ENCODE measurements around the gene FABP1.

The FABP1 gene

GRCh38 chr2:88137833-88138232 lies 10.0 kb upstream of the FABP1 start:
- Histone ChIP-seq H3K4me1 (ENCODE audit: insufficient read depth, low read length) (no peaks in the 10 kb centered on the region), H3K4me3 (ENCODE audit: low read length) (no peak overlapping the region), H3K27me3 (ENCODE audit: insufficient read depth, low read length) (no peaks in the 10 kb centered on the region), H3K27ac (ENCODE audit: low read depth, low read length) (no peak overlapping the region), H3K36me3 (ENCODE audit: insufficient read depth, low read length) (no peaks in the 10 kb centered on the region), H3K9me3 (ENCODE audit: insufficient read depth, low read depth, low read length) (no peaks in the 10 kb centered on the region), H3K9ac (ENCODE audit: low read depth, low read length) (no peak overlapping the region)
- 90% methylated on average over 4 of the region's 4 CpGs for WGBS

- no peak overlapping the region for H3K27ac ChIP-seq (ENCODE audit: low read depth, low read length)
- no peak overlapping the region for H3K4me3 ChIP-seq (ENCODE audit: low read length)
- no peak overlapping the region for H3K9ac ChIP-seq (ENCODE audit: low read depth, low read length)
- 92% methylated on average over 4 of the region's 4 CpGs for WGBS
- H3K27me3 ChIP-seq (ENCODE audit: insufficient read depth, low read length), result no peaks in the 10 kb centered on the region
- H3K36me3 ChIP-seq (ENCODE audit: insufficient read depth, low read length), result no peaks in the 10 kb centered on the region
- no peaks in the 10 kb centered on the region for H3K9me3 ChIP-seq (ENCODE audit: insufficient read depth, low read depth, low read length)
- H3K4me1 ChIP-seq (ENCODE audit: insufficient read depth, low read length), result no peaks in the 10 kb centered on the region
These were observed 9.0 kb upstream of the FABP1 start for GRCh38 chr2:88136817-88137216.

- H3K4me3 ChIP-seq (ENCODE audit: low read length), result no peak overlapping the region
These were observed 6.0 kb upstream of the FABP1 start for GRCh38 chr2:88133875-88134274.

GRCh38 chr2:88131999-88132368 lies 4.1 kb upstream of the FABP1 start:
- H3K27me3 ChIP-seq (ENCODE audit: insufficient read depth, low read length), result no peaks in the 10 kb centered on the region
- no peaks in the 10 kb centered on the region for H3K9me3 ChIP-seq (ENCODE audit: insufficient read depth, low read depth, low read length)
- 94% methylated on average over 3 of the region's 3 CpGs for WGBS
- no peak overlapping the region for H3K9ac ChIP-seq (ENCODE audit: low read depth, low read length)
- no peak overlapping the region for H3K27ac ChIP-seq (ENCODE audit: low read depth, low read length)
- no peaks in the 10 kb centered on the region for H3K4me1 ChIP-seq (ENCODE audit: insufficient read depth, low read length)
- no peak overlapping the region for H3K4me3 ChIP-seq (ENCODE audit: low read length)
- no peaks in the 10 kb centered on the region for H3K36me3 ChIP-seq (ENCODE audit: insufficient read depth, low read length)

More at GRCh38 chr2:88133875-88134274, 6.0 kb upstream of the FABP1 start:
- Histone ChIP-seq H3K4me1 (ENCODE audit: insufficient read depth, low read length) (no peaks in the 10 kb centered on the region), H3K9ac (ENCODE audit: low read depth, low read length) (no peak overlapping the region), H3K27me3 (ENCODE audit: insufficient read depth, low read length) (no peaks in the 10 kb centered on the region), H3K27ac (ENCODE audit: low read depth, low read length) (no peak overlapping the region), H3K36me3 (ENCODE audit: insufficient read depth, low read length) (no peaks in the 10 kb centered on the region), H3K9me3 (ENCODE audit: insufficient read depth, low read depth, low read length) (no peaks in the 10 kb centered on the region)
- WGBS, result 97% methylated on average over 3 of the region's 3 CpGs

GRCh38 chr2:88131201-88131998 lies 3.5 kb upstream of the FABP1 start:
- 93% methylated on average over 8 of the region's 9 CpGs for WGBS
- Histone ChIP-seq H3K27me3 (ENCODE audit: insufficient read depth, low read length) (no peaks in the 10 kb centered on the region), H3K9ac (ENCODE audit: low read depth, low read length) (no peak overlapping the region), H3K4me1 (ENCODE audit: insufficient read depth, low read length) (no peaks in the 10 kb centered on the region), H3K36me3 (ENCODE audit: insufficient read depth, low read length) (no peaks in the 10 kb centered on the region), H3K4me3 (ENCODE audit: low read length) (no peak overlapping the region), H3K9me3 (ENCODE audit: insufficient read depth, low read depth, low read length) (no peaks in the 10 kb centered on the region), H3K27ac (ENCODE audit: low read depth, low read length) (no peak overlapping the region)

DNA sequence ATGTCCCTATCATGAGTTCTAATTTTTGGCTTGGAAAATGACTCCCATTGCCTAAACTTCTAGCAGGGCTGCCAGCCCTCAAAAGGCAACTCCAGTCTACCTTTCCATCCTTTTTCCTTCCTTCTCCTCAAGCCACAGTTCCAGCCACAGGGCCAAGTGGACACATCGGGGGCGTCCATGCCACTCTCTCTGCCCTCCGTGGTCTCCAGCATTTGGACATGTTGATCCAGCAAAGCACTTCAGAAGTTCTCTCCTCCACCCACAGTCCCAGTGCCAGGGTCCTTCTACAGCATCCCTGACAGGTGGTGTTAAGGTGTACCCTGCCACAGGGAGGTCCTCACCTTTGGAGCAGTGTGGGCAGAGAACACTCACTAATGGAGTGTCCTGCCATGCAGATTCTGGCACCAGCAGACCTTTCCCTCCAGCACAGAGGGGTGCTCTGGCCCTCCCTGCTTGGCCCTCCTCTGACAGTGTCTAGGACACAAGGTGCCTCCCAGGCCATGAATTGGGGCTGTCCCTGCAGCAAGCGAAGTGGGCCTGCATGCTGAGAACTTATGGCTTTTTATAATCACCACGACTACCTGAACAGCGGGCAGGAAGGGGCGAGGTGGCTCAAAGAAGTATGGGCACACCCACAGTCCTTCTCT lies 1.6 kb upstream of the FABP1 start:
- no peaks in the 10 kb centered on the region for H3K36me3 ChIP-seq (ENCODE audit: insufficient read depth, low read length)
- 96% methylated on average over 7 of the region's 7 CpGs for WGBS
- no peaks in the 10 kb centered on the region for H3K27me3 ChIP-seq (ENCODE audit: insufficient read depth, low read length)
- H3K4me1 ChIP-seq (ENCODE audit: insufficient read depth, low read length), result no peaks in the 10 kb centered on the region
- no peaks in the 10 kb centered on the region for H3K9me3 ChIP-seq (ENCODE audit: insufficient read depth, low read depth, low read length)
- no peak overlapping the region for H3K9ac ChIP-seq (ENCODE audit: low read depth, low read length)
- H3K4me3 ChIP-seq (ENCODE audit: low read length), result no peak overlapping the region
- no peak overlapping the region for H3K27ac ChIP-seq (ENCODE audit: low read depth, low read length)

DNA sequence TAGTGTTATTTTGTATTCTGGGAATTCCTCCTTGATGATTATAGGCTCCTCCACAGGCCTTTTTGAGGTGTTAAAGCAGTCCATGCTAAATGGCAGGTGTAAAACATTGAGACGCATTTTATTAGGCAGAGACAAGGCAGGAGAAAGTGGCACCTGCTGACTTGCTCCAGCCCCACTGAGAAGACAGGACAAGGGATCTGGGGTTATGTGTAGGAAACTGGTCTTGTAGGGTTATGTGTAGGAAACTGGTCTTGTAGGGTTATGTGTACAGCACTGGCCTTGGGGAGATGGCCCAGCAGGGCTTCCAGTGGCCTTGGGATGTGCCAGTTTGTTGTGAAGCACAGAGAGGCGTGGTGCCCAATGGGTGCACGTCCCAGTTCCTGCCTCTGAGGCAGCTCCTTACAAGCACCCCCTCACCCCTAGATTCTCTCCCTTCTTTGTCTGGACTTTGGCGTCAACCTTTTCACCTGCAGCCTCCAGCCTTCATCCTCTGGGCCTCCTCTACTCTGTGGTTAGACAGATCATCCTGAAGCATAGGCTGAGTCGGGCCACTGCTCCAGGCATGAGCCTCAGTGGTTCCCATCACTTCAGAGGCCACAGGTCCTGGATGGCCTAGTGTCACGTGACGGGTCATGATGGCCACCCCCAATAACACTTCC lies 921 bp upstream of the FABP1 start:
- 94% methylated on average over 7 of the region's 7 CpGs for WGBS
- H3K4me1 ChIP-seq (ENCODE audit: insufficient read depth, low read length), result no peaks in the 10 kb centered on the region
- H3K36me3 ChIP-seq (ENCODE audit: insufficient read depth, low read length), result no peaks in the 10 kb centered on the region
- no peaks in the 10 kb centered on the region for H3K27me3 ChIP-seq (ENCODE audit: insufficient read depth, low read length)
- no peak overlapping the region for H3K27ac ChIP-seq (ENCODE audit: low read depth, low read length)
- H3K9me3 ChIP-seq (ENCODE audit: insufficient read depth, low read depth, low read length), result no peaks in the 10 kb centered on the region
- no peak overlapping the region for H3K9ac ChIP-seq (ENCODE audit: low read depth, low read length)
- H3K4me3 ChIP-seq (ENCODE audit: low read length), result no peak overlapping the region

DNA sequence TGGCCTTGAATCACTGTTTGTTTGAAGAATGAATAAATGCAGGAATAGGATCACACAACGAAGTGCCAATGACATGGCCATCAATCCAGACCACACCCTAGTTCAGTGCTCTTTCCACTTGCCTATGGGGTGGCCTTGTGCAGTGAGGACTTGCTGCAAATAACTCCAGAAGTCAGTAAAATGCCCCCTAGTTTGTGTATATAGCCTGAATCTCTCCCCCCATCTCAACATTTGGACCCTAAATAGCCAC lies 299 bp downstream of the FABP1 start:
- WGBS, result 88% methylated on average over 1 of the region's 1 CpG
- no peak overlapping the region for H3K9ac ChIP-seq (ENCODE audit: low read depth, low read length)
- no peak overlapping the region for H3K4me3 ChIP-seq (ENCODE audit: low read length)
- H3K36me3 ChIP-seq (ENCODE audit: insufficient read depth, low read length), result no peaks in the 10 kb centered on the region
- H3K27ac ChIP-seq (ENCODE audit: low read depth, low read length), result no peak overlapping the region
- no peaks in the 10 kb centered on the region for H3K9me3 ChIP-seq (ENCODE audit: insufficient read depth, low read depth, low read length)
- no peaks in the 10 kb centered on the region for H3K27me3 ChIP-seq (ENCODE audit: insufficient read depth, low read length)
- H3K4me1 ChIP-seq (ENCODE audit: insufficient read depth, low read length), result no peaks in the 10 kb centered on the region

- Histone ChIP-seq H3K9me3 (ENCODE audit: insufficient read depth, low read depth, low read length) (no peaks in the 10 kb centered on the region), H3K27me3 (ENCODE audit: insufficient read depth, low read length) (no peaks in the 10 kb centered on the region), H3K4me1 (ENCODE audit: insufficient read depth, low read length) (no peaks in the 10 kb centered on the region), H3K27ac (ENCODE audit: low read depth, low read length) (no peak overlapping the region), H3K36me3 (ENCODE audit: insufficient read depth, low read length) (no peaks in the 10 kb centered on the region), H3K9ac (ENCODE audit: low read depth, low read length) (no peak overlapping the region), H3K4me3 (ENCODE audit: low read length) (no peak overlapping the region)
- WGBS, result 94% methylated on average over 3 of the region's 3 CpGs
These were observed 857 bp downstream of the FABP1 start for GRCh38 chr2:88126772-88127637.

DNA sequence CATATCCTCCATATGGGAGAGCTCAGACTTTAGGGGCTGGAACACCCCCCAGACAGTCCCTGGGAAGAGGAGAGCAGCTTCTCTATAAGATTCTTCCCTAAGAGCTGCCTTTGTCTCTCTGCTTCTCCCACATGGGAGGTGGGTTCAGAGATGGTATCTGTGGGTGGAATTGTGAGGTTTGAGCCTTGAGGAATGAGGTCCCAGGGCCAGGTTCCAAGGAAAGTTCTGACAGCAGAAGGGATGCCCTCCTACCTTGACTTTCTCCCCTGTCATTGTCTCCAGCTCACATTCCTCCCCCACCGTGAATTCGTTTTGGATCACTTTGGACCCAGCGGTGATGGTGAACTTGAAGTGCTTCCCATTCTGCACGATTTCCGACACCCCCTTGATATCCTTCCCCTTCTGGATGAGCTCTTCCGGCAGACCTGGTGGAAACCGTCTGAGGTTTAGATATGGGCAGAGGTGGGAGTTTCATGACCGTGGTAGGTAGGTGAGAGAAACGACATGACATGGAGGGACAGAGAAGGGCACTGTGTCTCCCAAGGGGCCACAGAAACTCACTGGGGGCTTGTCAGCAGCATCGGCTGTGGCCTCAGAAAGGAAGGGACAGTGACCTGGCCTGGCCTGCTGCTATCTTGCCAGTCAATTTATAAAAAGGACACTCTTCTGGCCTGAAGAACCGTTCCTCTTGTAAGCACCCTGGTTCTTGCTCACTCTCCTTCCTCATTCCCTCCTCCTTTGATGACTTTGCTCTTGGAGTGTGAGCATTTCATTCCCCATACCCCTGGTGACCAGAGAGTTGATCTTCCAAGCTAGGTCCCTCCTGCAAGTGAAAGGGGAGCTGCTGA lies 1.7 kb downstream of the FABP1 start:
- Histone ChIP-seq H3K9ac (ENCODE audit: low read depth, low read length) (no peak overlapping the region), H3K36me3 (ENCODE audit: insufficient read depth, low read length) (no peaks in the 10 kb centered on the region), H3K4me1 (ENCODE audit: insufficient read depth, low read length) (no peaks in the 10 kb centered on the region), H3K27me3 (ENCODE audit: insufficient read depth, low read length) (no peaks in the 10 kb centered on the region), H3K9me3 (ENCODE audit: insufficient read depth, low read depth, low read length) (no peaks in the 10 kb centered on the region), H3K4me3 (ENCODE audit: low read length) (no peak overlapping the region), H3K27ac (ENCODE audit: low read depth, low read length) (no peak overlapping the region)
- 91% methylated on average over 11 of the region's 11 CpGs for WGBS

Measured in HUES64 (cell line).